HG03196 (cell line): ENCODE data around the gene SEMA4A.

ENCODE experiments used
- ATAC-seq: cut with Tn5 transposase; IDR thresholded peaks from one replicate; pipeline ENCODE4 v1.9.1; 2021; ENCODE audit not compliant: unreplicated experiment

Gene SEMA4A

DNA sequence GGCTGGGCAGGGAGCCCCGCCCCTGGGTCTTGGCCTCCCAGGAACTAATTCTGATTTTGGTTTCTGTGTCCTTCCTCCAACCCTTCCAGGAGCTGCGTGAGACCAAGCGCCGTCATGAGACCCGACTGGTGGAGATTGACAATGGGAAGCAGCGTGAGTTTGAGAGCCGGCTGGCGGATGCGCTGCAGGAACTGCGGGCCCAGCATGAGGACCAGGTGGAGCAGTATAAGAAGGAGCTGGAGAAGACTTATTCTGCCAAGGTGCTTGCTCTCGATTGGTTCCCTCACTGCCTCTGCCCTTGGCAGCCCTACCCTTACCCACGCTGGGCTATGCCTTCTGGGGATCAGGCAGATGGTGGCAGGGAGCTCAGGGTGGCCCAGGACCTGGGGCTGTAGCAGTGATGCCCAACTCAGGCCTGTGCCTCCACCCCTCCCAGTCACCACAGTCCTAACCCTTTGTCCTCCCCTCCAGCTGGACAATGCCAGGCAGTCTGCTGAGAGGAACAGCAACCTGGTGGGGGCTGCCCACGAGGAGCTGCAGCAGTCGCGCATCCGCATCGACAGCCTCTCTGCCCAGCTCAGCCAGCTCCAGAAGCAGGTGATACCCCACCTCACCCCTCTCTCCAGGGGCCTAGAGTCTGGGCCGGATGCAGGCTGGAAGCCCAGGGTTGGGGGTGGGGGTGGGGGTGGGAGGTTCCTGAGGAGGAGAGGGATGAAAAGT, 18.5 kb upstream of the SEMA4A start:
- ATAC-seq: no peak

DNA sequence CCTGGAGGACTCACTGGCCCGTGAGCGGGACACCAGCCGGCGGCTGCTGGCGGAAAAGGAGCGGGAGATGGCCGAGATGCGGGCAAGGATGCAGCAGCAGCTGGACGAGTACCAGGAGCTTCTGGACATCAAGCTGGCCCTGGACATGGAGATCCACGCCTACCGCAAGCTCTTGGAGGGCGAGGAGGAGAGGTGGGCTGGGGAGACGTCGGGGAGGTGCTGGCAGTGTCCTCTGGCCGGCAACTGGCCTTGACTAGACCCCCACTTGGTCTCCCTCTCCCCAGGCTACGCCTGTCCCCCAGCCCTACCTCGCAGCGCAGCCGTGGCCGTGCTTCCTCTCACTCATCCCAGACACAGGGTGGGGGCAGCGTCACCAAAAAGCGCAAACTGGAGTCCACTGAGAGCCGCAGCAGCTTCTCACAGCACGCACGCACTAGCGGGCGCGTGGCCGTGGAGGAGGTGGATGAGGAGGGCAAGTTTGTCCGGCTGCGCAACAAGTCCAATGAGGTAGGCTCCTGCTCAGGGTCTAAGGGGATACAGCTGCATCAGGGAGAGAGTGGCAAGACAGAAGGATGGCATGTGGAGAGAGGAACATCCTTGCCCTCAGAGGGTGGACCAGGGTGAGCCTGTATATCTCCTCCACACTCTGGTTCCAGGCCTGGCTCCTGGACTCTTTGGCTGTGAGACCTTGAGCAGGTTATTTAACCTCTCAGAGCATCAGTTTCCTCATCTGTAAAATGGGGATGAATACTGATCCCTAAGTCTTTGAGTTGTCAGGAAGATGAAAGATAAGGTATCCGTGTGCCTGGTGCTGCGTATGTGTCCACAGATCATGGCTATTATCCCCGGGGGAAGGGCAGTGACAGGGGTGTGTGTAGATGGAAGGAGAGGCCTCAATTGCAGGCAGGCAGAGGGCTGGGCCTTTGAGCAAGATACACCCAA, 17.2 kb upstream of the SEMA4A start:
- no peak for ATAC-seq

DNA sequence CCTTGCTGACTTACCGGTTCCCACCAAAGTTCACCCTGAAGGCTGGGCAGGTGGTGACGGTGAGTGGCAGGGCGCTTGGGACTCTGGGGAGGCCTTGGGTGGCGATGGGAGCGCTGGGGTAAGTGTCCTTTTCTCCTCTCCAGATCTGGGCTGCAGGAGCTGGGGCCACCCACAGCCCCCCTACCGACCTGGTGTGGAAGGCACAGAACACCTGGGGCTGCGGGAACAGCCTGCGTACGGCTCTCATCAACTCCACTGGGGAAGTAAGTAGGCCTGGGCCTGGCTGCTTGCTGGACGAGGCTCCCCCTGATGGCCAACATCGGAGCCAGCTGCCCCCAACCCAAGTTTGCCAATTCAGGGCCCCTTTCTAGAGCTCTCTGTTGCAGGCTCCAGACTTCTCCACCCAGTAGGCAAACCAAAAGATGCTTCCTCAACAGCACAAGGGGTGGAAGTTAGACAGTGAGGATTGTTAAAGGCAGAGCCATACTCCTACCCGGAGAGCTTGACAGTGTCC, 16.4 kb upstream of the SEMA4A start:
- ATAC-seq: no peak

DNA sequence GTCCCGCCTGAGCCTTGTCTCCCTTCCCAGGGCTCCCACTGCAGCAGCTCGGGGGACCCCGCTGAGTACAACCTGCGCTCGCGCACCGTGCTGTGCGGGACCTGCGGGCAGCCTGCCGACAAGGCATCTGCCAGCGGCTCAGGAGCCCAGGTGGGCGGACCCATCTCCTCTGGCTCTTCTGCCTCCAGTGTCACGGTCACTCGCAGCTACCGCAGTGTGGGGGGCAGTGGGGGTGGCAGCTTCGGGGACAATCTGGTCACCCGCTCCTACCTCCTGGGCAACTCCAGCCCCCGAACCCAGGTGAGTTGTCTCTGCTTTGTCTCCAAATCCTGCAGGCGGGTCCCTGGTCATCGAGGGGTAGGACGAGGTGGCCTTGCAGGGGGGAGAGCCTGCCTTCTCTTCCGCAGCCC, 14.9 kb upstream of the SEMA4A start:
- no peak for ATAC-seq

DNA sequence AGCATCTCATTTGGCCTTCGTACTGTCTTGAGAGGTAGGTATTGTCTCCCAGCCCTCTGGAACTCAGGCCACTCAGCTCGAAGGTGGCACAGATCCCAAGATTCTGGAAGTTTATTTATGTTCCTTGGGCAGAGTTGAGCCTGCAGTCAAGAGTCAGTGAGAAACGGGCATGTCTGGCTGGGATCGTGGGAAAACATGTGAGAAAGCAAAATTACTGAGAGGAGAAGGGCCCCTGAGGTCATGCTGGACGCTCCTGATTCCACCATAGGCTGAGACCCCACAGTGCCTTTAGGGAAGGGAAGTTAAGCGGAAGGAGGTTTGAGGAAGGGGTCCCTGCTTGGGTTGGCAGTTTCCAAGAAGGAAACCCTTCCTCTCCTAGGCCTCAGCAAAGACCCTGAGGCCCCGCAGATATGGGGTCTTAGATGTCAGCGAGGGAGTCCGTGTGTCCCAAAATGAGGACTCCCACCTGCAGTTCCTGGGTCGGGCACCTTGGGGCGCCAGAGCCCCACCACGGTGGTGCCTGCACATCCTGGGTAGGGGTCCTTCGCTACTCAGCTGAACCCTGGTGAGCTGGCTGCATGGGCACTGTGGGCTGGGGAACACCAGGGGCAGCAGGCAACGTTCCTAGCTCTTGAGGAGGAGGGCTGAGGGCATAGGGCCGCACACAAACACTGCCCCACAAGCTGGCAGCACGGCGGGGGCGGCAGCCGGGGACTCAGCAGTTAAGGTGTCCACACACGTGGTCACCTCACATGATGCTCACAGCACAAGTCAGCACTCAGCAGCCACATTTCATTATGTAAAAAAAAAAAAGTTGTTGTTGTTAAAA, 12.3 kb upstream of the SEMA4A start:
- ATAC-seq: no peak

DNA sequence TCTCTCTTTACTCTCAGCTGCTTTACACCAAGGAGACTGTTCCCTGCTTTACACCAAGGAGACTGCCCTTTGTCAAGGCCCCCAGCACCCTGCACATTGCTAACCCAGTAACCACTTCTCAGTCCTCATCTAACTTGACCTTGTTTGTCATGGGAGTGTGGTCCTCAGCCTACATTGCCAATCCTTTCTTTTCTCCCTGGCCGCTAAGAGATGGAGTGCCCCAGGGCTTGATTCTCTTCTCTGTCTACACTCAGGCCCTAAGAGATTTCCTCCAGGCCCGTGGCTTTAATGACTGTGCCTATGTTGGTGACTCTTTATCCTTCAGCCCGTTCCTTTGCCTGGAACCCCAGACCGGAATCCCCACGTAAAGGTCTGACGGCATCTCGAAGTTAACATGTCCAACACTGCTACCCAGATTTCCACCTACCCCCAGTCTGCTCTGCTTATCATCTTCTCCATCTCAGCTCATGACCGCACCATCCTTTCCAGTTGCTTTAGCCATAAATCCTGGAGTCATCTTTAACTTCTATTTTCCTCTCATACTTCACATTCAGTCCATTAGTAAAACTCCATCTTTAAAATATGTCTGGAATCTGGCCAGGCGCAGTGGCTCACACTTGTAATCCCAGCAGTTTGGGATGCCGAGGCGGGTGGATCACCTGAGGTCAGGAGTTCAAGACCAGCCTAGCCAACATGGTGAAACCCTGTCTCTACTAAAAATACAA, 9.5 kb upstream of the SEMA4A start:
- no peak for ATAC-seq

DNA sequence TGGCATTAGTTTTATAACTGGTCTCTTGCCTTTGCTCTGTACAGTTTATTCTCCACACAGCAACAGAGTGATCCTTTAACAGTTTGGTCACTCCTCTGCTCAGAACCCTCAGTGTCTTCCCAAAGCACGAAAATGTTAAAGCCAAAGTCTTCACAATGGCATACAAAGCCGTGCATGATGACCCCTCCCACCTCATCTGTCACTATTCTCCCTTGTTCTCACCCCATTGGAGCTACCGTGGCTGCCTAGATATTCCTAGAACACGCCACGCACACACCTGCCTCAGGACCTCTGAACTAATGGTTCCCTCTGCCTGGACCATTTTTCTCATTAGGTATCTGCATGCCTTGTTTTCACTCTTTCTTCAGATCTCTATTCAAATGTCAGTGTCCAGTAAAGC, 8.6 kb upstream of the SEMA4A start:
- no peak for ATAC-seq

DNA sequence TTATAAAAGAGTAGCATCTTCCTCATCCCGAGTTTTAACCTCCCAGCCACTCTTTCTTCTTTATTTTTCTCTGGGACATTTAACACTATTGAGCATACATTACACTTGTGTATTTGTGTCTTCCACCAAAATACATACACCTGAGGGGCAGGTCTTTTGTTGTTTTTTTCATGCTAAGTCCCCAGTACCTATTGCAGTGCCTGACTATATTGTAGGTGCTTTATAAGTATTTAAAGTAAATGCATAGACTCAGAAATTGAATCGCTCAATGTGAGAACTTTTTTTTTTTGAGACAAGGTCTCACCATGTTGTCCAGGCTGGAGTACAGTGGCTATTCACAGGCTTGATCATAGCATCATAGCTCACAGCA, 7.8 kb upstream of the SEMA4A start:
- no peak for ATAC-seq

DNA sequence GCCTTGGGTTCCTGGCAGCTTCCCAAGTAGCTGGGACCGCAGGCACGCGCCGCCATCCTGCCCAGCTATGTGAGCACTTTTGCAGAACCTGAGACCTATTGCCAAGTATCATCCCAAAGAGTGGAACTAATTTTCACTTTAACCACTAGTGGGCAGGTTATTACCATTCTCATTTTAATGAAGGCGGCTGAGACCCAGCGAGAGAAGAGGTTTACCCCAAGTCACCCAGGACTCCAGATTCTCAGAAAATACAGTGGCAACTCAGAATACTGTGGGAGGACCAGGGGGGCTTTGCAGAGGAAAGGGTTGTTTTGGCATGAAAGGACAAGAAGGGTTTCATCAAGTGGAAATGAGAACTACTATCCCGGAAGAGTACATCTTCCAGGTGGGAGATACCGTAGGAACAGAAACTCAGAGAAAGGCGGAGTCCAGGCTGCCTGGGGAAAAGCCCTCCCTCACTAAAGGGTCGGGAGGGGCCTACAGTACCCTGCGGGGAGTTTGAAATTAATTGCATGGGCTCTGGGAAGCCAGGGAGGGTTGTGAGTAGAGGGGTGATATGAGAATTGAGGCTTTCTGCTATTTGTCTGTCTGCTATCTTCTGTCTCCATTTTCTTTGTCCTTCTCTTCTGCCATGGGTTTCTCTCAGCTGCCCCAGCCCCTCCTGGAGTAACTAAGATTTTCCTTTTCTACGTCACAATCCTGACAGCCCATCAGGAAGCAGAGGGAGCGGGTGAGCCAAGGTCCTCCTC, 7.2 kb upstream of the SEMA4A start:
- ATAC-seq: no peak

DNA sequence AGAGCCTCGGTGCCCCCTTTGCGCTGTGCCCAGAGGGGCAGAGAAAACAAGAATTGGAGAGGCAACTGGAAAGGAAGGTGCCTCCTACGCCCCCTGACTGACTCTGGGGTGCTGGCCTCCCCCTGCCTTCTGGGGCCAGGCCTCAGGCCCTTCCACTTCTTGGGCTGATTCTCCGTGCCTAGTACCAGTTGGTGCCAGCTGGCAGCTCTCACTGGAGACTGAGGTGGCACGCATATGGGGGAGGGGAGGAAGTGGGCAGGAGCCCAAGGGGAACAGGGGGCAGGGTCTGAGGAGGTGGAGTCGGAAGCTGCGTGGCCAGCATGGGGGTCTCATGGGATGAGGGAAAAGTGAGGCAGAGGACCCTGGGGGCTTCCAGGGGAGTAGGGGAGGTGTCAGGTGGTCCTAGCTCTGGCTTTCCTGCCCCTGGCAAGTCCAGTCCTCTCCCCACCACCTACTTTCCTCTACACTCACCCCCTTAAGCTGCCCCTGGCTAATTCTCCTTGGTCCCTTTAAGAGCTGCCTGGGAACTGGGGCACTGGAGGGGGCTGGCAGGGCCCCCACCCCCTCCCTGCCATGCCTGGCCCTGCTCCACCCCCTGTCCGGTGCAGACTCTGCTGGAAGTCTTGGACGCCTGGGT, 6.5 kb upstream of the SEMA4A start:
- ATAC-seq: no peak

DNA sequence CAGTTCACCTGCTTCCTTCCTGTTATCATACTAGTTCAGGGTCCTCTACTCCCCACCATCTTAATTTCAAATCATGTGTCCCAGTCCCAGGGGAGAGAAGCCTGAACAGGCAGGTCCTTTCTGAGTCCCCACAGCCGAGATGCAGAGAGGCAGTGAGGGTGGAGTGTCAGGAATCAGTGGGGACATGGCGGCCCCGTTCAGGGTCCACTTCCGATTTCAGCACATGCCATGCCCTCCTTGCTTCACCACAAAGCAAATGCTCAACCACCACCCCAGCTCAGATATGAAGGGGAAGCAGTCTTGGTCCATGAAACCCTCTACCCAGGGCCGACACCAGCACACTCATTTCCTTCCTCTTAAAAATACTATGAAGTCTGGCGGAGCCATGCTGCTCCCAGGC, 5.2 kb upstream of the SEMA4A start:
- no peak for ATAC-seq

DNA sequence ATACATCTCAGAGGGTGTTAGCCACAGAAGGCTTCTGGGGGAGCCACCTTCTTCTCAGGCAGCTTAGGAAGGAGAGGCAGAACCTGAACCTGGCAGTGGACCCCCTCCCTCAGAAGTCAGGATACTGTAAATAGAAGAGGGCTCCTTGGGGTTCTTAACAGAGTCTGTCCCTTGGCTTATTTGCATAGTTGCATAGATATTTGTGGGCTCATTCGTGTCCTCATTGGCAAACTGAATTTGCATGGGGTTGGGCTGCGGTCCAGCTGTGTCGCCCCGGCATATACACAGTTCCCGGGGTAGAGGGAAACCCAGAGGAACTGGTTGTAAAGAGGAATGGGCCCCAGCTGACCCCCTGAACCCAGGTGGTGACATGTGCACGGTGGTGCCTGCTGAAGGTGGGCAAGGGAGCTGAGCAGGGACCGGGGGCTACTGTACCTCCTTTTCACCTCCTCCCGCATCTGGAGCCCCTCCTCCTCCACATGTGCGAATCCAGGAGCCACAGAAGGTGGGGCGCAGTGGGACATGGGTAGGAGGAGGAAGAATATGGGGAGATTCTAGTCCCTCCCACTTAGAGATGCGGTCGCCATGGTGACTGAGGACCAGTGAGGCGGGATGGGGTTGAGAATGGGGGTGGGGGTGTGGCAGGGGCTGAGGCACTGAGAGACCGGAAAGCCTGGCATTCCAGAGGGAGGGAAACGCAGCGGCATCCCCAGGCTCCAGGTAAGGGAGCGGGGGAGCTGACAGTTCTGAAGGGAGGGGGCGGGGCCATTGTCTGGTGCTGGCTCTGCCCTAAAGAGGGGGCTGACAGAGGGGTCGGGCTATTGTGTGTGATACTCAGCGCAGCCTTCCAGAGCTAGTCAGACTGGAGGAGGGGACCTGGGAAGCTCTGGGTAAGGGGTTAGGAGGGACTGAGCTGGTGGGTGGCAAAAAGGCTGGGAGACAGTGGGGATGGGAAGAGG, 3.7 kb upstream of the SEMA4A start:
- ATAC-seq: peak; percentile 33

DNA sequence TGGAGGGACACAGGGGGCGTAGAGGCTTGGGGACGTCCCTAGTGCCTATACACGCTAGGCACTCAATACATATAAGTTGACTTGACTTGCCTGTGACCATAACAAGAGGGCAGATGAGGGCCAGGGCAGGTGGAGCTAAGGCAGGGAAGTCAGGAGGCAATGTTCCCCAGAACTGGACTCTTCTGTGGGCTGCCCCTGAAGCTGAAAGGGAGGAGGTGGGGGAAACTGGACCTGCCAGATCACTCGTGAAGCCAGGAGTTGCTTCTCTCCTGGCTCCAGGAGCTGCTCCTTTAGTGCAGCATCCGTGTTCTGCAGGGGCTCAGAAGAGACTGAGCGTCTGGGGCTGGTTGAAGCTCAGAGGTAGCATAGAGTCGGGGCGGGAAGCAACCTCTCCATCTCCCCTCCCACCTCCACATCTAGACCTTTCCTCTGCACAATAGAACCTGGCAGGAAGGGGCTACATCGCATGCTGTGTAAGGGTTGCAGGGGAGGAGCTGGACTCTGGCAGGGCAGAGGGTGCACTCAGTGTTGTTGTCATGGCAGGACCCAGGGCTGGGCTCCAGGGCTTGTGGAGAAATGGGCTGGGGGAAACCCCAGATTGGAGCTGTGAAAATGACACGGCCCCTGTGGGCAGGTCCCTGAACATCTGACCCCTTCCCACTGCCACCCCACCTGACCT, 2.9 kb upstream of the SEMA4A start:
- no peak for ATAC-seq

DNA sequence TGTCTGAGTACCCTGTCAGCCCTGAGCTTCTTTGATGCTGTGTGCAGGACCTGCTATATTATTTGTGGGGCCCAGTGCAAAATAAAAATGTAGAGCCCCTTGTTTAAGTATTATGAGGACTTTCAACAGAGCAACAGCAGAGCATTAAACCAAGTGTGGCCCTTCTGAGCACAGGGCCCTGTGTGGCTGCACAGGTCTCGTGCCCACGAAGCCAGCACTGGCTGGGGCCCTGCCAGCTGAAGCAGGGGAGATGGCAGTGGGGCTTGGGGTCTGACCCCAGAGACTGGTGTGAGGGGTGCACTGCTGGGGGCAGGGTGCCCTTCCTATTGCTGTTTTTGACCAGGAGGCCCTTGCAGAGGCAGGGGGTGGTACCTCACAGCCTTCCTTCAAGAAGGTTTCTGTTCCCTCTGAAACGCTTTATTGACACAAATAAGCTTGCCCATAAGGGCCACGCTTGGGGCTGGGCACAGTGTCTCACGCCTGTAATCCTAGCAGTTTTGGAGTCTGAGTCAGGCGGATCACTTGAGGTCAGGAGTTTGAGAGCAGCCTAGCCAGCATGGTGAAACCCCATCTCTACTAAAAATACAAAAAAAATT, 2.2 kb upstream of the SEMA4A start:
- no peak for ATAC-seq

DNA sequence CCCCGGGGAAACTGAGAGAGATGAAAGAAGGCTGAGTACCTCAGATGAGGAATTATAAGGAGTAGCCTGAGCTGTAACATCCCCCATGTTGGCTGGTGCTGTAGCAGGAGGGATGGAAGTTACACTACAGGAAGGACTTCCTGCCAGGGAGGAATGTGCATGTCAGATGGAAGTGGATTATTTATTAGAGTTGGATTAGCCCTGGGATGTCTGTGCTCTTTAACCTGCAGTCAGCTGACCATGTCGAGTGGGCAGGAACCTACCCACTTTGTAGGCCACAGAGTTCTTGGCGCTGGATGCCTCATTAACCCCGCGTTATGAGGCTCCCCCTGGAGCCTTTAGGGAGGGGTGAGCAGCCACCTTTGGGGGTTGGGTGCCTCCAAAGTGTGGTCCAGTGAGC, 757 bp upstream of the SEMA4A start:
- no peak for ATAC-seq

DNA sequence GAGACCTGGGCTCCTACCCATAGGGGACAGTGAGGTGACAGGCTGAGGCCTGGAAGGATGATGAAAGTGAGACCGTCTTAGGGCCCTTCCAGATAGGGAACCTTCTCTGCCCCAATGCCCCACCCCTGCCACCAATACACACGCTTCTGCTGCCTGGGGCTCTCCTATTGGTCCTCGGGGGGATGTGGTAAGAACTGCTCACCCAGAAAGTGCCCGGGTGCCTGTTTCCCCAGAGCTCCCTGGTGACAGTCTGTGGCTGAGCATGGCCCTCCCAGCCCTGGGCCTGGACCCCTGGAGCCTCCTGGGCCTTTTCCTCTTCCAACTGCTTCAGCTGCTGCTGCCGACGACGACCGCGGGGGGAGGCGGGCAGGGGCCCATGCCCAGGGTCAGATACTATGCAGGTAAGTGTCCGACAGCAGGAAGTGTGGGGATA, 948 bp downstream of the SEMA4A start:
- ATAC-seq: peak; percentile 44

DNA sequence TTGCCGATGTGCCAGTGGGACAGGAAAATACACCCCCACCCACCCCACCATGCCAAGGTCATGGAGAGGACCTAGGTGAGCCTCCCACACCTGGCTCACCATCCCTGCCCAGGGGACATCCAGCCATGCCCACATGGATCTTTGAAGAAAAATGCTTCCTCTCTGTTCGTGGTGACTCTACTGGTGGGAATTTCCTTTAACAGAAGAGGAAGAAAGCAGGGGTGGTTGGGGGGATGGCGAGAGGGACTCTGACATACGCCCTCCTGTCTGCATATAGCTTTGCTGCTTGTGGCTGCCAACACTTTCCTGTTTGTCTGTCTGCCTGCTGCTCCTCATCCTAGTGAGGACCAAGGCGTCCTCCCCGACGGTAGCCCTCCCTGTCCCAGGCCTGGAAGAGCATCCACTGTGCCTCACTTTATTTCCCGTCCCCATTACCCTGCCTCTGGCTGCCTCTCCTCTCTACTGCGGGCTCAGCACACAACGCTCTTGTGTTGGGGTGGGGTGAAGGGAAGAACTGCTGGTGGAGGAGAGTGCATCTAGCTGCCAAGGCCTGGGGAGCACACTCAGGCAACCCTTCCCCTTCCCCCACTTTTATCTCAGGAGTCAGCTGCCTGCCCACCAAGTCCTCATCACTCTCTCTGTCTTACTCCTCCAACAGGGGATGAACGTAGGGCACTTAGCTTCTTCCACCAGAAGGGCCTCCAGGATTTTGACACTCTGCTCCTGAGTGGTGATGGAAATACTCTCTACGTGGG, 2.5 kb downstream of the SEMA4A start:
- ATAC-seq: no peak
